NCI-H748 (cell line): Measurements from ENCODE around the gene WNK2.

ENCODE experiments used
- DNase-seq: peaks from one replicate; lab custom pipeline; 2025; ENCODE audit not compliant: unreplicated experiment; lab: John Stamatoyannopoulos, UW

Gene WNK2

DNA sequence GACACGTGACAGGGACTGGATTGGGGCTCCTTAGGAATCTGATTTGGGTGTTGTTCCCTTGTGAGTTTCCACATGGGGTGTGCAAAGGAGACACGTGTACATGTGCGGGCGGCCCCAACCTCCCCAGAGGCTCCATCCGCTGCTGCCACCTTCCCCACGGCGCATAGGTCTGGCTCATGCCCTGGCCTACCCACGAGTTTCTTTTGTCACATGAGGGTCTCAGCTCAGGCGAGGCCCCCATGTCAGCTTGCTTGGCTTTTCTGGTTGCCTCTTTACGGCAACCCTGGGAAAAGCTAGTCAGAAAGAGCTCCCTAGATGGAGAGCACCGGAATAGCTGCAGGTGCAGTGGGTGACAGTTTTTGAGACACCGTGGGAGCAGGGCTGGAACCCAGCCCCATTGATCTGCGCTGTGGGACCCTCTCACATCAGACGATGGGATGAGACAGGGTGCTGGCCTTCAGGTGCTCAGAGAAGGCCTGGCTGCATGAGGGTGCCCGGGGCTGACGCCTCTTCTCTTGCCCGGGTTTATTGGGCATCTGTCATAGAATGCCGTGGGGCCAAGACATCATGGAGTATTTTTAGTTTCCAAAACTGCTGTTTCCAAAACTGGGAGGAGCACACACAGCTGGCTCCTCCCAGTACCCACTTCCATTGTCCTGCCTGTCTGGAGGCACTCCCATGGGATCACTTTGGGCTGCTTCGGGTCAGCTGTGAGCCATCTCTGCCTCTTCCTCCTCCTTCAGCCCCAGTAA, 107.8 kb downstream of the WNK2 start:
- DNase-seq: no peak

- DNase-seq: no peak
Measured at GRCh38 chr9:93292288-93292615, 108.3 kb downstream of the WNK2 start.

DNA sequence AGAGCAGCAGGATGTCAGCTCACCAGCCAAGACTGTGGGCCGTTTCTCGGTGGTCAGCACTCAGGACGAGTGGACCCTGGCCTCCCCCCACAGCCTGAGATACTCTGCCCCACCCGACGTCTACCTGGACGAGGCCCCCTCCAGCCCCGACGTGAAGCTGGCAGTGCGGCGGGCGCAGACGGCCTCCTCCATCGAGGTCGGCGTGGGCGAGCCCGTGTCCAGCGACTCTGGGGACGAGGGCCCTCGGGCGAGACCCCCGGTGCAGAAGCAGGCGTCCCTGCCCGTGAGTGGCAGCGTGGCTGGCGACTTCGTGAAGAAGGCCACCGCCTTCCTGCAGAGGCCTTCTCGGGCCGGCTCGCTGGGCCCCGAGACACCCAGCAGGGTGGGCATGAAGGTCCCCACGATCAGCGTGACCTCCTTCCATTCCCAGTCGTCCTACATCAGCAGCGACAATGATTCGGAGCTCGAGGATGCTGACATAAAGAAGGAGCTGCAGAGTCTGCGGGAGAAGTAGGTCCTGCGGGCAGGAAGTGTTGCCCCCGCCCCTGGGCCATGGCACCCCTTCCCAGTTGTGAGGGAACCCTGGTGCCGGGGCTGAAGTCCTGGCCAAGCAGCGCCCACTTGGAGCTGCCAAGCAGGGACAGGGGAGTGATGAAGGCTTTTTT, 108.9 kb downstream of the WNK2 start:
- DNase-seq: no peak

- DNase-seq: no peak
Measured at GRCh38 chr9:93294011-93294410, 110.1 kb downstream of the WNK2 start.

GRCh38 chr9:93295031-93295430, 111.1 kb downstream of the WNK2 start:
- DNase-seq: no peak

- DNase-seq: no peak
Measured at GRCh38 chr9:93295456-93296076, 111.6 kb downstream of the WNK2 start.

- no peak for DNase-seq
Measured at GRCh38 chr9:93296889-93297480, 113.0 kb downstream of the WNK2 start.

DNA sequence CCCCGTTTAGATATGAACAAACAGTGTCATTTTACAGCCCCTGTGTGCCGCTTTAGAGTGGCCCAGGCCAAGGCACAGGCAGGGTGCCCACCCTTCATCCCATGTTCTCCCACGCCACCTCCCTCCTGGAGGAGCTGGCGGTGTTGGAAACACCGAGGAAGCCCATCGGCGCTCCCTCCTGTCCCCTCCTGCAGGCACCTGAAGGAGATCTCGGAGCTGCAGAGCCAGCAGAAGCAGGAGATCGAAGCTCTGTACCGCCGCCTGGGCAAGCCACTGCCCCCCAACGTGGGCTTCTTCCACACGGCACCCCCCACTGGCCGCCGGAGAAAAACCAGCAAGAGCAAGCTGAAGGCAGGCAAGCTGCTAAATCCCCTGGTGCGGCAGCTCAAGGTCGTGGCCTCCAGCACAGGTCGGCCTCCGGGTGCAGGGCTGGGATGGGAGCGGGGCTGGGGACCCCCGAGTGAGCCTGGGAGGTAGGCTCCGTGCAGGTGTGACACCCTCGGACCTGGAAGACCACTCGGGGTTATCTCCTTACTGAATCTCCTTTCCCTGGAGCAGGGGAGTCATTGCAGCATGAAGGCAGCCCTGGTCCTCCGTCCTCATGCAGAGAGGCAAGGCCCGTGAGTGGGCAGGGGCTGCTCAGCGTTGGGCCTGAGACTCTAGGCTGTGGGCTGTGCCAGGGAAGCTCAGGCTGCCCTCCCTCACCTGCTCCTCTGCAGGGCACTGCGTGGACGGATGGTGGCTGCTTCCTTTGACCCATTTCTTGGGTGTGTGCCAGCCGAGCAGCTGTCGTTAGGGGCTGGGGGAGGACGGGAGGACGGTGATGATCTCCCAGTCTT, 113.9 kb downstream of the WNK2 start:
- peak; percentile 36 for DNase-seq

DNA sequence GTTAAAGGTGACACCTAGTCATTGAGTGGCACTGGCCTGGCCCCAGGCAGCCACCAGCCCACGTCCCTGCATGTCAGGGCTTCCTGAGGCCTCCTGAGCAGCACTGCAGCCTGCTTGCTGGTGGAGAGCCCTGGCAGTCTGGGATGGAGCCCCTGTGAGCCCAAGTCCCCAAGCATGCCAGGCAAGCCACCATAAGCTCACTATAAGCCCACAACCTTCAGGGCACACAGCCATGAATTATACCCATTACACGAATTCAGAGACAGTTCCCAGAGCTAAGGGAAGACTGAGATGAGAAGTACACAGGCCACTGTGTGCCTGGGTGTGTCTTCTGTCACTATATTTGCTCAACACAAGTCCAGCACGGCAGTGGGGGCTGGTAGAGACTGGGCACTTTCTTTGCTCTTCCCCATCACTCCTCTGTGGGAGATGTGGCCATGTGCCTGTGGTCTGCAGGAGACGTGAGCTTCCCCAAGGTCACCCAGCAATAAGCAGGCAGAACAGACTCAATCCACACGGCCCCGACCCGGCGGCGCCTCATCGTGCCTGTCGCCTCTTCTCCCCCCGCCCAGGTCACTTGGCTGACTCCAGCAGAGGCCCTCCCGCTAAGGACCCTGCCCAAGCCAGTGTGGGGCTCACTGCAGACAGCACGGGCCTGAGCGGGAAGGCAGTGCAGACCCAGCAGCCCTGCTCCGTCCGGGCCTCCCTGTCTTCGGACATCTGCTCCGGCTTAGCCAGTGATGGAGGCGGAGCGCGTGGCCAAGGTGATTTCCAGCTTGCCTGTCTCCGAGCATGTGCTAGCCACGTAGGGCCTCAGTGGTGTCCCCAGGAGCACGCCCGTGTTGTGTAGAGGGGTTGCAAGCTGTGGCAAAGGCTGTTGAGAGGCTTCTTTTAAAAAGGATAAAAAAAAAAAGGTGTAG, 114.8 kb downstream of the WNK2 start:
- no peak for DNase-seq

GRCh38 chr9:93299418-93300174, 115.7 kb downstream of the WNK2 start:
- DNase-seq: no peak

- DNase-seq: no peak
Measured at GRCh38 chr9:93300175-93300572, 116.2 kb downstream of the WNK2 start.

DNA sequence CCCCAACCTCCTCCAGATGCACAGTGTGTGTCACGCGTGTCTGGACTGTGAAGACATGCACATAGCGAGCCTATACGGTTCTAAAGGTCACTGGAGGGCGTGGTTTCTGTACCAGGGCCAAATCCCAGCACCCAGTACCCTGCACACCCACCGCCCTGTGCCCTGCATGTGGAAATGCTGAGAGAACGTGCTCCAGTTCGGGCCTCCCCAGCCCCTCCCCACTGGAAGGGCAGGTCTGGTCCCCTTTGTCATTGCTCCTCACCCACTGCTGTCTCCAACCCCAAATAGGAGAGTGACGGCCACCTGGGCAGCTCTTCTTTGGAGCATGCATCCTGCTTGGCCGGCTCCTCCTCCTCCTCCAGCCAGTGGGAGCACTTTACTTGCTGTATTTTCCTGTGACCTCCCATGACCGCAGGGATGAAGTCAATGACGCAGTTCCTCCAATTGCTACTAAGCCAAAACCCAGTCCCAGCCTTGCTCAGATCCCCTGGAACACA, 116.7 kb downstream of the WNK2 start:
- no peak for DNase-seq

DNA sequence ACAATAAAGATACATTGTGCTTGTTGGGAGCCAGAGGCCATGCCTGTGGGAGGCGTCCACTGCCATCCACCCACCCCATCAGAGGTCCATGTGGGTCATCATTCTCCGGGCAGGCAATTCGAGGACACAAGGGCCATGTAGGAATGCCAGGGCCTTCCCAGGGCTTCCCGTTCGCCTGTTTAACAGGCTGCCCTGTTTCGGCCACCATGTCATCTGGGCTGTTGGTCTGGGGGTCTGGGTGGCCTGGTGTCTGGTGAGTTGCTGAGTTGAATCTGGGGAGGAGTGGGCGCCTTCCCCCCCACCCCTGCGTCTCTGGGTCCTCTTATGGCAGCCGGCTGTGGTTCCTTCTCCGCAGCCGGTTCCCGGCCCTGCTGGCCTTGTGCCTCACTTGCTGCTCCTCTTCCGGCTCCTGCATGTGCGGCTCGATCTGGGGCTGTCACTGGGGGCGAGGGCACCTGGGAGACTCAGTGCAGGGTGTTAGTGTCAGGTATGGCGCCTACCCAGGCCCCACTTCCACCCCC, 117.4 kb downstream of the WNK2 start:
- DNase-seq: no peak

- no peak for DNase-seq
Measured at GRCh38 chr9:93301911-93302541, 118.1 kb downstream of the WNK2 start.

DNA sequence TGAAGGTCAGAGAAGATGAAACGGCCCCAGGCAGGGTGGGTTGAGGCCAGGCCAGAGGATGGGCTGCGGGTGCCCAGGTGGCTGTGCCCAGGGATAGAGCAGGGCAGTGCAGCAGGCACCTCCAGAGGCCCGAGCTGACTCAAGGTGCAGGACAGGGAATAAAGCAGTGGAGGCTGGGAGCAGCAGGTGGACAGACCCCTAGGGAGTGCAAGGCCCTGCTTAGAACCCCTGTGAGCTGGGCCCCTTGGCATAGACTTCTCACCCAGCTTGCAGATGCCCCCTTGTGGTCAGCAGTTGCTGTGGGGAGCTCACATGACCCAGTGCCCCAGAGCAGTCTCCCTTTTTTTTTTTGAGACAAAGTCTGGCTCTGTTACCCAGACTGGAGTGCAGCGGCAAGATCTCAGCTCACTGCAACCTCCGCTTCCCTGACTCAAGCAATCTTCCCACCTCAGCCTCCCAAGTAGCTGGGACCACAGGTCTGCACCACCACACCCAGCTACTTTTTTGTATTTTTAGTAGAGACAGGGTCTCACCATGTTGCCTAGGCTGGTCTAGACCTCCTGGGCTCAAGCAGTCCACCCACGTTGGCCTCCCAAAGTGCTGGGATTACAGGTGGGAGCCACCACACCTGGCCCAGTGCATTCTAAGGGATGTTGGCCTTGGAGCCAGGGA, 118.8 kb downstream of the WNK2 start:
- peak; percentile 67 for DNase-seq

GRCh38 chr9:93303258-93303771, 119.4 kb downstream of the WNK2 start:
- DNase-seq: no peak

DNA sequence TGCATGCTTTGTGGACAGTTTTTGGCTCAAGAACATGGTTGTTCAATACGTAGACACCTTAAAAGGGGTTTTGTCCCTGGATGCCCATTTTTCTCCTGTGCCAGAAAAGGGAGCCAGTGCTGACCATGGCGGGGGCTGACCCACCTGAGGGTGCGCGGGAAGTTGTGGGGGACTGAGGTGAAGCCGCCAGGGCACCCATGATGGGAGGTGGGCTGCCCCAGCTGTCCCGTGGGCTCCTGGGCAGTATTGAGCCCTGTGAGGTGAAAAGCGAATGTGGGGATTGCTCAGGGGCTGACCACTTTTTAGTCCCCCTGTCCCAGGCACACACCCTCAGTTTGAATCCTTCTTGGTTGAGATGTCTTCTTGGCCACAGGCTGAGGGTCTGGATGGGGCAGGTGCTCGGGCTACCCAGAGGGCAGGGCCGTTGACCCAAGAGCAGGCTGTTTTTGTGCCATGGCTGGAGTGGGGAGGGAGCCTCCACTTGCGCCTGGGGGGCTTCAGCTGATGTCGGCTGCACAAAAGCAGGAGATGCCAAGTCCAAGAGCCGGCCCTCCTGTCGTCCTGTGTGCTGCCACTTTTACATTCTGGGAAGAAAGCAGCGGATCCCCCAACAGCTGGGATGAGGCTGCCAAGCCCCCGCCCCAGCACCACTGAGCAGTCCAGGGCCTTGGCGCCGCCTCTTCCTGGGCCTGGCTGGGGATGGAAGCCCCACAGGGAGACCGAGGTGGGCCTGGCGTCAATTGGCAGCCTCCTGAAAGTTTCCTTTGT, 120.1 kb downstream of the WNK2 start:
- DNase-seq: no peak
